ENCODE results near the gene PLA2G12A.

Gene PLA2G12A

GRCh38 chr4:109675181-109675580 is 54.7 kb downstream of the PLA2G12A start (continued):
- no peak for TF ChIP-seq PATZ1 (CRISPR knock-in tag; IDR thresholded peaks at IDR 0.05; ENCODE audit: borderline replicate concordance)

GRCh38 chr4:109673303-109673702 is 56.6 kb downstream of the PLA2G12A start:
- TF ChIP-seq ZFP3 (CRISPR knock-in tag; IDR thresholded peaks at IDR 0.05) (no peak), ARNTL (CRISPR knock-in tag; IDR thresholded peaks at IDR 0.05; ENCODE audit: borderline replicate concordance, low read depth) (no peak), ZNF565 (CRISPR knock-in tag; conservative IDR thresholded peaks at IDR 0.05; ENCODE audit: low read depth) (no peak), GLIS3 (CRISPR knock-in tag; IDR thresholded peaks at IDR 0.05) (no peak), TCF4 (CRISPR knock-in tag; IDR thresholded peaks at IDR 0.05; ENCODE audit: borderline replicate concordance) (no peak), TOX (CRISPR knock-in tag; IDR thresholded peaks at IDR 0.05; ENCODE audit: borderline replicate concordance) (no peak), ZFP30 (CRISPR knock-in tag; IDR thresholded peaks at IDR 0.05) (no peak), SNAI2 (CRISPR knock-in tag; IDR thresholded peaks at IDR 0.05) (no peak), ISL1 (CRISPR knock-in tag; IDR thresholded peaks at IDR 0.05) (no peak), ZC3H10 (CRISPR knock-in tag; IDR thresholded peaks at IDR 0.05) (no peak), PATZ1 (CRISPR knock-in tag; IDR thresholded peaks at IDR 0.05; ENCODE audit: borderline replicate concordance) (no peak)
- TF ChIP-seq, protein P1, sequence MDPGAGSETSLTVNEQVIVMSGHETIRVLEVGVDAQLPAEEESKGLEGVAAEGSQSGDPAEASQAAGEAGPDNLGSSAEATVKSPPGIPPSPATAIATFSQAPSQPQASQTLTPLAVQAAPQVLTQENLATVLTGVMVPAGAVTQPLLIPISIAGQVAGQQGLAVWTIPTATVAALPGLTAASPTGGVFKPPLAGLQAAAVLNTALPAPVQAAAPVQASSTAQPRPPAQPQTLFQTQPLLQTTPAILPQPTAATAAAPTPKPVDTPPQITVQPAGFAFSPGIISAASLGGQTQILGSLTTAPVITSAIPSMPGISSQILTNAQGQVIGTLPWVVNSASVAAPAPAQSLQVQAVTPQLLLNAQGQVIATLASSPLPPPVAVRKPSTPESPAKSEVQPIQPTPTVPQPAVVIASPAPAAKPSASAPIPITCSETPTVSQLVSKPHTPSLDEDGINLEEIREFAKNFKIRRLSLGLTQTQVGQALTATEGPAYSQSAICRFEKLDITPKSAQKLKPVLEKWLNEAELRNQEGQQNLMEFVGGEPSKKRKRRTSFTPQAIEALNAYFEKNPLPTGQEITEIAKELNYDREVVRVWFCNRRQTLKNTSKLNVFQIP (CRISPR knock-in tag; IDR thresholded peaks at IDR 0.05; ENCODE audit: borderline replicate concordance, low read depth), result no peak
- ATAC-seq, result no peak

DNA sequence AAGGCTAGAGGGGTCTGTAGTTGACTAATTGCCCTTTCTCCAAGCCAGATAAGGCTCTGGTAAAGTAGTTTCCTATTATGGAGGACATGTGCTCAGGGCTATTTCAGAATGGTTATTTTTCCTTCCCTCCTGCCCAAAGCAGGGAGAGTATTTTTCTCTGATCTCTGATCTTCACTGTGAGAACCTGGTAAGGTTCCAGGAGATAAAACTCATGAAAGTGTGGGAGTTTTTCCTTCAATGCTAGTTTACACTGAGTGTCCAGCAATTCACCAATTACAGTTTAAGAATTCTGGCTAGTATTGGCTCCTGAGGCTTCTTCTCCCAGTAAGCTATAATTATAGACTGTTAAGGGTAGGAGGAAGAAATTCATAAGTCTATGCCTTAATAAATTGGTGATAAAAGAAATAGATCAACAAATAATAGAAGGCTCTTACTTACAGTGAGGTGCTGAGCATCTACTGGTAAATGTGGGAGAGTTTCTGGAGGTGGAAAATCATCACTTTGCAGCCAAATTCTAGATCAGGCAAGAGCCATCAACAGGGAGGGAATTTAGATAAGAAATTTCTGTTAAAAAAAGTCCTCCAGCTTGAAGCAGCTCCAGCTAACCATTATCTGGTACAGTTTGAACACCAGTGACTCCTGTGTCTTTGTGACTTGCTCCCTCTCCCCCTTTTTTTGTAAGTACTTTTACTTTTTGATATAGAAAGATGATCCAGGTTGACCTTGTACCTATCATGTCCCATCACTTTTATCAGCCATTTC is 57.5 kb downstream of the PLA2G12A start:
- ATAC-seq, result no peak
- TF ChIP-seq ZNF8 (CRISPR knock-in tag; IDR thresholded peaks at IDR 0.05) (no peak), OSR1 (CRISPR knock-in tag; IDR thresholded peaks at IDR 0.05) (no peak), SNAI2 (CRISPR knock-in tag; IDR thresholded peaks at IDR 0.05) (no peak), TSHZ2 (CRISPR knock-in tag; IDR thresholded peaks at IDR 0.05) (no peak), GLIS3 (CRISPR knock-in tag; IDR thresholded peaks at IDR 0.05) (no peak), ISL1 (CRISPR knock-in tag; IDR thresholded peaks at IDR 0.05) (no peak), ZNF70 (CRISPR knock-in tag; IDR thresholded peaks at IDR 0.05) (no peak), PPARA (CRISPR knock-in tag; IDR thresholded peaks at IDR 0.05; ENCODE audit: borderline replicate concordance) (no peak)
- TF ChIP-seq, protein P2, sequence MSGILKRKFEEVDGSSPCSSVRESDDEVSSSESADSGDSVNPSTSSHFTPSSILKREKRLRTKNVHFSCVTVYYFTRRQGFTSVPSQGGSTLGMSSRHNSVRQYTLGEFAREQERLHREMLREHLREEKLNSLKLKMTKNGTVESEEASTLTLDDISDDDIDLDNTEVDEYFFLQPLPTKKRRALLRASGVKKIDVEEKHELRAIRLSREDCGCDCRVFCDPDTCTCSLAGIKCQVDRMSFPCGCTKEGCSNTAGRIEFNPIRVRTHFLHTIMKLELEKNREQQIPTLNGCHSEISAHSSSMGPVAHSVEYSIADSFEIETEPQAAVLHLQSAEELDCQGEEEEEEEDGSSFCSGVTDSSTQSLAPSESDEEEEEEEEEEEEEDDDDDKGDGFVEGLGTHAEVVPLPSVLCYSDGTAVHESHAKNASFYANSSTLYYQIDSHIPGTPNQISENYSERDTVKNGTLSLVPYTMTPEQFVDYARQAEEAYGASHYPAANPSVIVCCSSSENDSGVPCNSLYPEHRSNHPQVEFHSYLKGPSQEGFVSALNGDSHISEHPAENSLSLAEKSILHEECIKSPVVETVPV (CRISPR knock-in tag; IDR thresholded peaks at IDR 0.05), result no peak

All from SK-N-SH treated with all-trans-retinoic acid at 6 μM for 48 hours (cell line).